ENCODE data around the gene GAPDH. TPM values are rescaled to one million over a fixed set of nuclear protein-coding genes. Genes with fewer than 3 reads are reported as not detected.
A peak's percentile ranks its signal among the peaks of the same experiment; 100 is the strongest.
"Not testable (repeated sequence)": the region's sequence is repeated elsewhere in the genome, so short reads cannot be mapped to it uniquely, and the experiment has no call there.

Gene GAPDH
- total RNA-seq, 1 donor from 2014 or later: 1,775 TPM

GRCh38 chr12:6493497-6494257 is 40.6 kb upstream of the GAPDH start, which contains the start of gene NCAPD2:
NCAPD2 (plus strand) TSS chr12:6494102; CDS start chr12:6495099, 997 bp downstream.
- TF ChIP-seq CTCF (IDR thresholded peaks at IDR 0.05): peak; percentile 28
- no peaks in the 10 kb centered on the region for H3K27me3 Mint-ChIP-seq (ENCODE audit: unreplicated experiment)
- H3K4me3 Mint-ChIP-seq (ENCODE audit: unreplicated experiment): peak within 1 kb of the TSS; percentile 95
- DNase-seq (ENCODE audit: extremely low spot score, unreplicated experiment): peak; percentile 98
- H3K4me1 Mint-ChIP-seq (ENCODE audit: unreplicated experiment): peaks cover 24% of the 10 kb centered on the region
- peaks cover 3% of the 10 kb centered on the region for H3K36me3 Mint-ChIP-seq (ENCODE audit: unreplicated experiment)
- peak within 1 kb of the TSS; percentile 95 for H3K27ac Mint-ChIP-seq (ENCODE audit: unreplicated experiment)
- no peaks in the 10 kb centered on the region for H3K9me3 Mint-ChIP-seq (ENCODE audit: unreplicated experiment)

DNA sequence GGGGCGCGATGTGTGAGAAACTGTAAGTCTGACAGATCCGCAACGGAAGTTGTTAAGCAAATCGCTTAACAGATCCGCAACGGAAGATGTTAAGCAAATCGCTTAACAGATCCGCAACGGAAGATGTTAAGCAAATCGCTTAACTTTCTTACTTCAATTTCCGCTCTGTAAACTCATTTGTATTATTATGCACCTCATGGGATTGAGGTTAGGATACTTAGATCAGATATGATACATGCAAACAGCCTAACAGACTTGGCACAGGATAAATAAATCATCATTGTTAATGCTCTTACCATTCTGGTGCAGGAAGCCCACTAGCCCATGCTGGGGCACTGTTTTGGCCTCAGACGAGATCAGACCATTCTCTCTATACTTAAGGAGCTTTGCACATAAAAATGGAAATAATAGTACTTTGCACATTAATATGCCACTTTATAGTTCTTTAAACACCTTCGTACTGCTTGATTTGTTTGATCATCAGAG is 40.0 kb upstream of the GAPDH start:
- Mint-ChIP-seq H3K4me3 (ENCODE audit: unreplicated experiment) (peak overlapping the region; percentile 95), H3K27ac (ENCODE audit: unreplicated experiment) (peak overlapping the region; percentile 91), H3K9me3 (ENCODE audit: unreplicated experiment) (no peaks in the 10 kb centered on the region), H3K36me3 (ENCODE audit: unreplicated experiment) (peaks cover 3% of the 10 kb centered on the region), H3K4me1 (ENCODE audit: unreplicated experiment) (peaks cover 24% of the 10 kb centered on the region), H3K27me3 (ENCODE audit: unreplicated experiment) (no peaks in the 10 kb centered on the region)
- DNase-seq (ENCODE audit: extremely low spot score, unreplicated experiment): no peak
- peak; percentile 33 for TF ChIP-seq CTCF (IDR thresholded peaks at IDR 0.05)

DNA sequence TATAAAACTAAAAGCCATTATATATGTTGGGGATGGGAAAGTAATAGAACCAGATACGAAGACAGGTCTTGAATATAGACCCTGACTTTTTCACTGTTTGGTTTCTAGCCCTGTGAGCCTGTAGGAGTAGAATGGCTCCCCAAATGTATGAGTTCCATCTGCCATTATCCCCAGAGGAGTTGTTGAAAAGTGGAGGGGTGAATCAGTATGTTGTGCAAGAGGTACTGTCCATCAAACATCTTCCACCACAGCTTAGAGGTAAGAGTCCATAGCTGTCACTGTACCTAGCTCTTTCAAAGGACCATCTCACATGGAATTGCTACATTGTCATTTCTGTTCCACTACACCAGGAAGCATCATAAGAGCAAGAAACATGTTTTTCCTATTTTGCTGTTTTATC is 39.3 kb upstream of the GAPDH start:
- H3K27me3 Mint-ChIP-seq (ENCODE audit: unreplicated experiment): no peaks in the 10 kb centered on the region
- peak overlapping the region; percentile 4 for H3K27ac Mint-ChIP-seq (ENCODE audit: unreplicated experiment)
- H3K9me3 Mint-ChIP-seq (ENCODE audit: unreplicated experiment): no peaks in the 10 kb centered on the region
- peak overlapping the region; percentile 95 for H3K4me3 Mint-ChIP-seq (ENCODE audit: unreplicated experiment)
- H3K4me1 Mint-ChIP-seq (ENCODE audit: unreplicated experiment): peaks cover 24% of the 10 kb centered on the region
- no peak for TF ChIP-seq CTCF (IDR thresholded peaks at IDR 0.05)
- no peak for DNase-seq (ENCODE audit: extremely low spot score, unreplicated experiment)
- peaks cover 3% of the 10 kb centered on the region for H3K36me3 Mint-ChIP-seq (ENCODE audit: unreplicated experiment)

DNA sequence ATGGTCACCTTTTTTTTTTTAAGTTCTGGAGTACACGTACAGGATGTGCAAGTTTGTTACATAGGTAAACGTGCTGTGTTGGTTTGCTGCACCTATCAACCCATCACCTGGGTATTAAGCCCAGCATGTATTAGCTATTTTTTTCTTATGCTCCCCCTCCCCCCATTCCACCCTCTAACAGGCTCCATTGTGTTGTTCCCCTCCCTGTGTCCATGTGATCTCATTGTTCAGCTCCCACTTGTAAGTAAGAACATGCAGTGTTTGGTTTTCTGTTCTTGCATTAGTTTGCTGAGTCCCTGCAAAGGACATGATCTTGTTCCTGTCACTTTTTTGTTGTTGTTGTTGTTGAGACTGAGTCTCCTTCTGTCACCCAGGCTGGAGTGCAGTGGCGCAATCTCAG is 37.0 kb upstream of the GAPDH start:
- H3K4me1 Mint-ChIP-seq (ENCODE audit: unreplicated experiment): peaks cover 20% of the 10 kb centered on the region
- not testable (repeated sequence) for H3K27me3 Mint-ChIP-seq (ENCODE audit: unreplicated experiment)

GRCh38 chr12:6500466-6500865 is 33.9 kb upstream of the GAPDH start:
- H3K27me3 Mint-ChIP-seq (ENCODE audit: unreplicated experiment): no peaks in the 10 kb centered on the region
- no peak overlapping the region for H3K27ac Mint-ChIP-seq (ENCODE audit: unreplicated experiment)
- DNase-seq (ENCODE audit: extremely low spot score, unreplicated experiment): no peak
- H3K4me1 Mint-ChIP-seq (ENCODE audit: unreplicated experiment): peaks cover 1% of the 10 kb centered on the region
- no peak overlapping the region for H3K4me3 Mint-ChIP-seq (ENCODE audit: unreplicated experiment)
- no peaks in the 10 kb centered on the region for H3K9me3 Mint-ChIP-seq (ENCODE audit: unreplicated experiment)
- H3K36me3 Mint-ChIP-seq (ENCODE audit: unreplicated experiment): peaks cover 4% of the 10 kb centered on the region
- TF ChIP-seq CTCF (IDR thresholded peaks at IDR 0.05): no peak

More for the DNA sequence above, 37.0 kb upstream of the GAPDH start:
- not testable (repeated sequence) for H3K27ac Mint-ChIP-seq (ENCODE audit: unreplicated experiment); H3K9me3 Mint-ChIP-seq (ENCODE audit: unreplicated experiment); H3K36me3 Mint-ChIP-seq (ENCODE audit: unreplicated experiment); H3K4me3 Mint-ChIP-seq (ENCODE audit: unreplicated experiment); DNase-seq (ENCODE audit: extremely low spot score, unreplicated experiment)
